Parathyroid adenoma (tissue), 2 donors: ENCODE measurements around the gene GRID1.

Source experiments
- H2AFZ ChIP-seq: fragments of 300-600 bp; sonication (generic); one replicate; pipeline ENCODE4 v1.7.0; 2017; ENCODE audit warnings: antibody characterized with exemption, mild to moderate bottlenecking
- H3K27ac ChIP-seq: fragments of 300-600 bp; sonication (generic); one replicate; pipeline ENCODE4 v1.7.0; 2017
- H3K27me3 ChIP-seq: fragments of 300-600 bp; sonication (generic); one replicate; pipeline ENCODE4 v1.7.0; 2017; ENCODE audit warnings: low read length; ENCODE audit not compliant: control insufficient read depth, insufficient read depth
- H3K36me3 ChIP-seq: fragments of 300-600 bp; sonication (generic); one replicate; pipeline ENCODE4 v1.7.0; 2017; ENCODE audit warnings: low read length; ENCODE audit not compliant: control insufficient read depth, insufficient read depth
- H3K4me1 ChIP-seq: fragments of 300-600 bp; sonication (generic); one replicate; pipeline ENCODE4 v1.7.0; 2017; ENCODE audit warnings: control low read depth
- H3K4me2 ChIP-seq: fragments of 300-600 bp; sonication (generic); one replicate; pipeline ENCODE4 v1.7.0; 2017; ENCODE audit warnings: low read length
- H3K4me3 ChIP-seq: fragments of 300-600 bp; sonication (generic); one replicate; pipeline ENCODE4 v1.7.0; 2017; ENCODE audit warnings: low read depth, low read length
- H3K79me2 ChIP-seq: fragments of 300-600 bp; sonication (generic); one replicate; pipeline ENCODE4 v1.7.0; 2017; ENCODE audit warnings: control low read depth
- H3K9ac ChIP-seq: fragments of 300-600 bp; sonication (generic); one replicate; pipeline ENCODE4 v1.7.0; 2017; ENCODE audit warnings: mild to moderate bottlenecking
- H3K9me3 ChIP-seq: fragments of 300-600 bp; sonication (generic); one replicate; pipeline ENCODE4 v1.7.0; 2017; ENCODE audit warnings: low read length; ENCODE audit not compliant: control insufficient read depth
- TF ChIP-seq, protein P1 (sequence below): fragments of 300-600 bp; sonication (generic); IDR thresholded peaks from one replicate; pipeline ENCODE4 v1.7.0; 2017; ENCODE audit warnings: antibody characterized with exemption, mild to moderate bottlenecking
- donor health status: primary hyperparathyroidism.

GRID1 gene

DNA sequence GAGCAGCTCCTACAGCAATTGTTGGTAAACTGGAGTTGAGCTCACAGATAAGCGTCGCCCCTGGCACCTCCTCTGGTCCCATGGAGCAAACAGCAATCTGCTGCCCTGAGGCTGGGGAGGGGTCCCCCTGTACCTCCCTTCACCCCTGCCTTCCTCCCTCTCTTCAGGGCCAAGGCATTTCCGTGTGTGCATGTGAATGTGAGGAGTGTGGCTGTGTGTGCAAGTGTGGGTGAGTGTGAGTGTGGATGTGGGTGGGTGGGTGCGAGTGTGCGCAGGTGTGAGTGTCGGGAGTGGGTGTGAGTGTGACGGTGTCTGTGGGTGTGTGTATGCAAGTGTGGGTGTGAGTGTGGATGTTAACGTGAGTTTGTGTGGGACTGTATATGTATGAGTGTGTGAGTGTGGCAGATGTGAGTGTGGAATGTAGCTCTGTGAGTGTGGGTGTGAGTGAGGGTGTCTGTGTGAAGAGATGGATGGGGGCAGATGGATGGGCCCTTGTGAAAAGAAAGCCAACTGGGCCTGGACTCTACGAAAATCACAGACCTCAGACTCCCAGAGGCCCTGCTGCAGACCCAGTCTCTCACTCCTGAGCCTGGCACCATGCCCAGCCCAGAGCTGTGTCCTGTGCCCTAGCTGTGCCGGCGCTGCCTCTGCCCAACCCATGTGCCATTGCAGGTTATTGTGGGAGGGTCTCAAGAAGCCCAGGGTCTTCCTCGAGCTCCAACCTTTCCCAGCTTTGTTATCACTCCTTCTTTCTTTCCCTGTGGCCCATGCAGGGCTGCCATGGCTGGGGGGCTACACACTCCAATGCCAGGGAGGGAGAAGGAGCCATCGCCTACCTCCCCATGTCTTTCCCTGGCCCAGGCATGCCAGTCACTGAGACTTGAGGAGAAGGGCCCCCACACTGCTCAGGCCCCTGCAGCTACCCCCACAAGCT, 73.9 kb downstream of the GRID1 start:
- Histone ChIP-seq H3K4me3 (no peak overlapping the region), H3K9ac (no peak overlapping the region), H3K79me2 (no peaks in the 10 kb centered on the region), H3K36me3 (no peaks in the 10 kb centered on the region), H2AFZ (no peak overlapping the region), H3K4me1 (no peaks in the 10 kb centered on the region), H3K4me2 (no peak overlapping the region), H3K27ac (no peak overlapping the region), H3K9me3 (no peaks in the 10 kb centered on the region), H3K27me3 (no peaks in the 10 kb centered on the region)
- TF ChIP-seq, protein P1, sequence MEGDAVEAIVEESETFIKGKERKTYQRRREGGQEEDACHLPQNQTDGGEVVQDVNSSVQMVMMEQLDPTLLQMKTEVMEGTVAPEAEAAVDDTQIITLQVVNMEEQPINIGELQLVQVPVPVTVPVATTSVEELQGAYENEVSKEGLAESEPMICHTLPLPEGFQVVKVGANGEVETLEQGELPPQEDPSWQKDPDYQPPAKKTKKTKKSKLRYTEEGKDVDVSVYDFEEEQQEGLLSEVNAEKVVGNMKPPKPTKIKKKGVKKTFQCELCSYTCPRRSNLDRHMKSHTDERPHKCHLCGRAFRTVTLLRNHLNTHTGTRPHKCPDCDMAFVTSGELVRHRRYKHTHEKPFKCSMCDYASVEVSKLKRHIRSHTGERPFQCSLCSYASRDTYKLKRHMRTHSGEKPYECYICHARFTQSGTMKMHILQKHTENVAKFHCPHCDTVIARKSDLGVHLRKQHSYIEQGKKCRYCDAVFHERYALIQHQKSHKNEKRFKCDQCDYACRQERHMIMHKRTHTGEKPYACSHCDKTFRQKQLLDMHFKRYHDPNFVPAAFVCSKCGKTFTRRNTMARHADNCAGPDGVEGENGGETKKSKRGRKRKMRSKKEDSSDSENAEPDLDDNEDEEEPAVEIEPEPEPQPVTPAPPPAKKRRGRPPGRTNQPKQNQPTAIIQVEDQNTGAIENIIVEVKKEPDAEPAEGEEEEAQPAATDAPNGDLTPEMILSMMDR, result no peak

DNA sequence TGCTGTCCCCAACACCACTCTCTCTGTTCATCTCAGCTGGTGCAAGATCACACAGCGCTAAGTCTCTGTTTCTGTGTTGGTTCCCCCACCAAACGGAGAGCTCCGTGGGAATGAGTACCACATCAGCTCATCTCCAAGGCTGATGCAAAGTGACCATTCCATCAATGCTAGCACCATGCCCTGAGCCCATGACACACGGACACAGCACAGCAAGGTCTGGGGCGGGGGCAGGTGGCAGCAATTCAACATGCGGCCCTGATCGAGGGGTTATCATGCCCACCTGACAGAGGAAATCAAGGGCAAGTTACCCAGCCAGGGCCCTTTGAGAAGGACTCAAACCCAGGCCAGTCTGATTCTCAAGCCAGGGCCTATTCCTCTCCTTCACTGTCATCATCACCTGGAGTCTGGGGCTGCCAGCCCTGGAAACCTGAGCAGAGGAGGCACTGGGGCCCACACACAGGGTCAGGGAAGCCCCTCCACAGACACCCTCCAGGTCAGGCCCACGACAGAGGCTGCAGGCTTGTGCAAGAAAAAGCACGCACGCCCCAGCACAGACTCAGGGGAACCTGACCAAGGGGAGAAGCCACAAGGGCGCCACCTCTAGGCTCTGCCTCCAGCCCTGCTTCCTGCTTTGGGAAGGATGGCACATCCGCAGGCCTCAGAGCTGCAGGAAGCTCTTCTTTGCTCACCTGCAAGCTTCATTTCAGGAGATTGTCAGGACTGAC, 74.8 kb downstream of the GRID1 start:
- no peaks in the 10 kb centered on the region for H3K36me3 ChIP-seq
- H3K4me1 ChIP-seq, result no peaks in the 10 kb centered on the region
- no peak overlapping the region for H2AFZ ChIP-seq
- no peak overlapping the region for H3K27ac ChIP-seq
- no peak overlapping the region for H3K9ac ChIP-seq
- H3K4me2 ChIP-seq, result no peak overlapping the region
- H3K79me2 ChIP-seq, result no peaks in the 10 kb centered on the region
- H3K27me3 ChIP-seq, result no peaks in the 10 kb centered on the region
- H3K4me3 ChIP-seq, result no peak overlapping the region
- TF ChIP-seq, protein P1, result no peak
- H3K9me3 ChIP-seq, result no peaks in the 10 kb centered on the region

DNA sequence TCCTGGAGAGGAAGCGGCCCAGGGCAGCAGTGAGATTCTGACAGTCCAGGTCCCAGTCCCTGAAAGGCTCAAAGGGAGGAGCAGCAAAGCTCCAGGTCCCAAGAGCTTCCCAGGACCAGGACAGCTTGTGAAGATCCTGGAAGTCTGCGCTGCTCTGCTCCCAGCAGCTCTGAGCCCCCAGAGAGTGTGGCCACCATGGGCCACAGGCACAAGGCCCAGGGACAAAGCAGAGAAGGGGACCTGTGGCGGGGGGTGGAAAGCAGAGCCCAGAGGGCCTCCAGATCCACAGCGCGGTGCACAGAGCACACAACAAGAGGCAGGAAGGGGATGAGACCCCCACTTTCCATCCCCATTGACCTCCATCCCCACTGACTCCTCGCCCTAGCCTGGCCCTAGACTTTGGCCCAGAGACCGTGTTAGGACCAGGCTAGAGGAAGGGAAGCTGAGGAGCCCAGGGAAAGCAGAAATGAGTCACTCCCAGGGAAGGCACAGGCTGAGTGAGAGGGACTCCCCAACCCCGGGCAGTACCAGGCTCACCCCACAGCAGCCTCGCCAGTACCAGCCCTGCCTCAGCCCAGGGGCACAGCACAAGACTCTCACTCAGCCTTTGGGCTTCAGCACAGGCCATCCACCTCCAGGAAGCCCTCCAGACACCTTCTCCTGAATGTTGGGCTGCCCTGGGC, 75.5 kb downstream of the GRID1 start:
- no peaks in the 10 kb centered on the region for H3K4me1 ChIP-seq
- H3K9me3 ChIP-seq, result no peaks in the 10 kb centered on the region
- H3K36me3 ChIP-seq, result no peaks in the 10 kb centered on the region
- H3K9ac ChIP-seq, result no peak overlapping the region
- no peak overlapping the region for H3K27ac ChIP-seq
- TF ChIP-seq, protein P1, result no peak
- no peak overlapping the region for H2AFZ ChIP-seq
- no peaks in the 10 kb centered on the region for H3K27me3 ChIP-seq
- H3K79me2 ChIP-seq, result no peaks in the 10 kb centered on the region
- H3K4me2 ChIP-seq, result no peak overlapping the region
- H3K4me3 ChIP-seq, result no peak overlapping the region

DNA sequence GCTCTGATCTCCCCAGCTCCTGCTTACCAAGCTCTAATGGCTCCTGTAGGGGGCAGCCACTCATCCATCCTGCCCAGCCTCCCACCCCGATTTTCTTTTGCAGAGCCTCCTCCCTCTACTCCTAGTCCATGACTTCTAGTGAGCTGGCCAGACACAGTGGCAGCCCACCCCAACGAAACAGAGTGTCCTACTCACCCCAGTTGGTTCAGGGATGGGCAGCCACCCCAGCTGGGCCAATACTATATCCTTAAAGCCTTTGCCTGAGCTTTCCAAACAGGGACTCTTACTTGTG, 77.1 kb downstream of the GRID1 start:
- Histone ChIP-seq H2AFZ (no peak overlapping the region), H3K79me2 (no peaks in the 10 kb centered on the region), H3K9ac (no peak overlapping the region), H3K4me1 (no peaks in the 10 kb centered on the region), H3K27me3 (no peaks in the 10 kb centered on the region), H3K9me3 (no peaks in the 10 kb centered on the region), H3K4me2 (no peak overlapping the region), H3K27ac (no peak overlapping the region), H3K4me3 (no peak overlapping the region), H3K36me3 (no peaks in the 10 kb centered on the region)
- TF ChIP-seq, protein P1, result no peak
